HepG2 (cell line): ENCODE results near the gene HOMEZ. TPM values are rescaled to one million over a fixed set of nuclear protein-coding genes. Genes with fewer than 3 reads are reported as not detected.

Experiments used
- ATF7 ChIP-seq, 2 experiments: fragments of 450-650 bp in 1 of 2; sonication (generic) in 1 of 2; formaldehyde crosslinking in 1 of 2; IDR thresholded peaks; 2 replicates each; pipeline versions ENCODE4 v1.4.0 to v1.6.1; 2016 to 2020; ENCODE audit warnings: antibody characterized with exemption in 1 of 2, mild to moderate bottlenecking in 1 of 2, missing genetic modification reagents in 1 of 2
- ATRX ChIP-seq: sonication (generic); formaldehyde crosslinking; IDR thresholded peaks from 2 replicates; pipeline ENCODE4 v1.4.0; 2020; ENCODE audit warnings: missing genetic modification reagents, borderline replicate concordance
- BCL6 ChIP-seq: IDR thresholded peaks from 2 replicates; pipeline ENCODE4 v1.6.1; 2016; ENCODE audit warnings: missing genetic modification reagents, missing compliant biosample characterization
- EP300 ChIP-seq, 3 experiments: sonication (generic) in 1 of 3; formaldehyde crosslinking in 1 of 3; IDR thresholded peaks; 2 replicates each; pipeline versions ENCODE4 v1.5.1 to v1.6.1; 2011 to 2020; ENCODE audit warnings: low read depth in 2 of 3, low read length in 2 of 3, borderline replicate concordance in 1 of 3, improper control_type of control experiment in 1 of 3, mild to moderate bottlenecking in 1 of 3, missing genetic modification reagents in 1 of 3, moderate library complexity in 1 of 3
- FOXK1 ChIP-seq: sonication (generic); formaldehyde crosslinking; IDR thresholded peaks from 2 replicates; pipeline ENCODE4 v1.4.0; 2020; ENCODE audit warnings: low read depth, missing genetic modification reagents, borderline replicate concordance
- SP140L ChIP-seq: sonication (generic); formaldehyde crosslinking; IDR thresholded peaks from 2 replicates; pipeline ENCODE4 v1.4.0; 2020; ENCODE audit warnings: missing genetic modification reagents, borderline replicate concordance
- SYNCRIP ChIP-seq: fragments of 200-400 bp; formaldehyde crosslinking; IDR thresholded peaks from 2 replicates; pipeline ENCODE4 v1.6.1; 2018; ENCODE audit warnings: mild to moderate bottlenecking, low read depth, low read length; ENCODE audit not compliant: insufficient read depth
- ZFY ChIP-seq: sonication (generic); formaldehyde crosslinking; IDR thresholded peaks from 2 replicates; pipeline ENCODE4 v1.4.0; 2020; ENCODE audit warnings: missing genetic modification reagents
- ZNF138 ChIP-seq: sonication (generic); formaldehyde crosslinking; IDR thresholded peaks from 2 replicates; pipeline ENCODE4 v1.5.0; 2020; ENCODE audit warnings: mild to moderate bottlenecking, low read depth, missing genetic modification reagents
- ZNF329 ChIP-seq: sonication (generic); formaldehyde crosslinking; IDR thresholded peaks from 2 replicates; pipeline ENCODE4 v1.9.0; 2021; ENCODE audit warnings: low read depth, mild to moderate bottlenecking, missing genetic modification reagents
- ZNF382 ChIP-seq: sonication (generic); formaldehyde crosslinking; IDR thresholded peaks from 2 replicates; pipeline ENCODE4 v1.5.0; 2020; ENCODE audit warnings: missing genetic modification reagents, mild to moderate bottlenecking, borderline replicate concordance
- ZNF564 ChIP-seq: sonication (generic); formaldehyde crosslinking; IDR thresholded peaks from 2 replicates; pipeline ENCODE4 v1.8.1; 2023; ENCODE audit warnings: mild to moderate bottlenecking, missing genetic modification reagents
- polyA plus RNA-seq, 8 experiments: library from polyadenylated mRNA; depleted of rRNA in 3 of 8; stranded (reverse) in 7 of 8; unstranded in 1 of 8; fragments of >200 nt; fragmentation: Illumina TruSeq in 4 of 8; extraction: Trizol in 4 of 8; gene quantifications; 2 replicates each; pipeline versions ENCODE4 v1.2.1 to v1.2.3, GENCODE V29; 2011 to 2016; ENCODE audit warnings: low read depth in 4 of 8, missing spikeins in 1 of 8, mixed read lengths in 1 of 8; ENCODE audit not compliant: insufficient read depth in 1 of 8
- total RNA-seq, 5 experiments: library from RNA; depleted of rRNA; stranded (reverse); fragments of >200 nt; fragmentation: Illumina TruSeq; extraction: Trizol; gene quantifications; 2 replicates each; pipeline ENCODE4 v1.2.3, GENCODE V29; 2016; ENCODE audit warnings: low read depth in 1 of 5
- TF ChIP-seq, protein P1 (sequence below): sonication (generic); formaldehyde crosslinking; IDR thresholded peaks from 2 replicates; pipeline ENCODE4 v1.8.1; 2022; ENCODE audit warnings: low read depth, mild to moderate bottlenecking, missing genetic modification reagents
- TF ChIP-seq, protein P2 (sequence below): IDR thresholded peaks from 2 replicates; pipeline ENCODE4 v1.4.0; 2020; ENCODE audit warnings: mild to moderate bottlenecking, missing genetic modification reagents
- TF ChIP-seq, protein P3 (sequence below): sonication (generic); formaldehyde crosslinking; IDR thresholded peaks from 2 replicates; pipeline ENCODE4 v1.8.1; 2023; ENCODE audit warnings: mild to moderate bottlenecking, moderate library complexity, missing genetic modification reagents
- TF ChIP-seq, protein P4 (sequence below): sonication (generic); formaldehyde crosslinking; IDR thresholded peaks from 2 replicates; pipeline ENCODE4; 2020; ENCODE audit warnings: missing genetic modification reagents, mild to moderate bottlenecking, borderline replicate concordance

The HOMEZ gene
- total and polyA plus RNA-seq, 2 of the 13 experiments (the other 11 are each of a cell fraction or from before 2014, with no cell fraction given): 14.5 to 31.8 TPM

DNA sequence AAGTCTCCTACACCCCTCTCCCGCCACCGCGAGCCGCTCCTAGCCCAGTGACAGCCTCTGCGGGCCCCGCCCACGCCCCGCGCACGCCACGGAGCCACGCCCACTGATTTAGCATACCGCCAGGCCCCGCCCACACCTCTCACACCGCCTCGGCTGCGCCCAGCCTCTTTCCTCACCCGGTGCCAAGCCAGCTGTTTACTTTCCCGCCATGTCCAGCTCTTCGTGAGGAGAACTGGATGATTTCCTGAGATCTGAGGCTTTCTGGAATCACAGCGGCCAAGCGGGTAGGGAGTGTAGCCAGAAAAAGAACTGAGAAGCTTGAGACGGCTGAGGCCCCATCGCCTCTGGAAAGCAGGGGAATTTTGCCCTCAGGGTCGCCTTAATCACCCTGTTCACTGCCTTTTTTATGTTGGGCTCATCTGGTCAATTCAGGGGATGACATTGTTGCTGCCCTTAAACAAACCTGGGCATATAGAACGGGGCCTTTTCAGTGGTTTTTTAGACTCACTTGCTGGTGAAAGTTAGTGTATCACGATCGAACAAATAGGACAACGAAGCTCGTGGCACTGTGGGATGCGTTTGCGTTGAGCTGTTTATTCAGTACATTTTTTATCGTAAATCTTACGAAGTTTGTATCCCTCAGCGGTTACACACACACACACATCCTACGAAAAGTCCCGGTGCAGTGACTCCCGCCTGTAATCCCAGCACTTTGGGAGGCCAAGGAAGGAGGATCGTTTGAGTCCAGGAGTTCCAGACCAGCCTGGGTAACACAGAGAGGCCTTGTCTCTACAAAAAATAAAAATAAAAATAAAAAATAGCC is 47.9 kb downstream of the HOMEZ start, which contains the start of gene RNF212B (continued):
- TF ChIP-seq, protein P1, sequence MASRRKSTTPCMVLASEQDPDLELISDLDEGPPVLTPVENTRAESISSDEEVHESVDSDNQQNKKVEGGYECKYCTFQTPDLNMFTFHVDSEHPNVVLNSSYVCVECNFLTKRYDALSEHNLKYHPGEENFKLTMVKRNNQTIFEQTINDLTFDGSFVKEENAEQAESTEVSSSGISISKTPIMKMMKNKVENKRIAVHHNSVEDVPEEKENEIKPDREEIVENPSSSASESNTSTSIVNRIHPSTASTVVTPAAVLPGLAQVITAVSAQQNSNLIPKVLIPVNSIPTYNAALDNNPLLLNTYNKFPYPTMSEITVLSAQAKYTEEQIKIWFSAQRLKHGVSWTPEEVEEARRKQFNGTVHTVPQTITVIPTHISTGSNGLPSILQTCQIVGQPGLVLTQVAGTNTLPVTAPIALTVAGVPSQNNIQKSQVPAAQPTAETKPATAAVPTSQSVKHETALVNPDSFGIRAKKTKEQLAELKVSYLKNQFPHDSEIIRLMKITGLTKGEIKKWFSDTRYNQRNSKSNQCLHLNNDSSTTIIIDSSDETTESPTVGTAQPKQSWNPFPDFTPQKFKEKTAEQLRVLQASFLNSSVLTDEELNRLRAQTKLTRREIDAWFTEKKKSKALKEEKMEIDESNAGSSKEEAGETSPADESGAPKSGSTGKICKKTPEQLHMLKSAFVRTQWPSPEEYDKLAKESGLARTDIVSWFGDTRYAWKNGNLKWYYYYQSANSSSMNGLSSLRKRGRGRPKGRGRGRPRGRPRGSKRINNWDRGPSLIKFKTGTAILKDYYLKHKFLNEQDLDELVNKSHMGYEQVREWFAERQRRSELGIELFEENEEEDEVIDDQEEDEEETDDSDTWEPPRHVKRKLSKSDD (CRISPR knock-in tag): no peak
- TF ChIP-seq ATRX (CRISPR knock-in tag) (no peak), ATF7 (IDR thresholded peaks at IDR 0.05) (no peak), ATF7 (CRISPR knock-in tag; IDR thresholded peaks at IDR 0.05) (peak; percentile 89), SYNCRIP (no peak), EP300 (IDR thresholded peaks at IDR 0.05; ENCODE audit: low read depth in 2 of 2, low read length in 2 of 2) (no peak), EP300 (CRISPR knock-in tag; IDR thresholded peaks at IDR 0.05; ENCODE audit: borderline replicate concordance) (0 out of 2 replicates have a peak, but pooled peaks have one; percentile 17), ZNF382 (CRISPR knock-in tag) (no peak), ZFY (CRISPR knock-in tag) (0 out of 2 replicates have a peak, but pooled peaks have one; percentile 19), SP140L (CRISPR knock-in tag) (no peak), ZNF138 (CRISPR knock-in tag) (no peak), ZNF564 (CRISPR knock-in tag) (no peak), BCL6 (no peak), ZNF329 (CRISPR knock-in tag) (no peak), FOXK1 (peak; percentile 86; the same call in 1 of the 2 replicates)
- TF ChIP-seq, protein P2, sequence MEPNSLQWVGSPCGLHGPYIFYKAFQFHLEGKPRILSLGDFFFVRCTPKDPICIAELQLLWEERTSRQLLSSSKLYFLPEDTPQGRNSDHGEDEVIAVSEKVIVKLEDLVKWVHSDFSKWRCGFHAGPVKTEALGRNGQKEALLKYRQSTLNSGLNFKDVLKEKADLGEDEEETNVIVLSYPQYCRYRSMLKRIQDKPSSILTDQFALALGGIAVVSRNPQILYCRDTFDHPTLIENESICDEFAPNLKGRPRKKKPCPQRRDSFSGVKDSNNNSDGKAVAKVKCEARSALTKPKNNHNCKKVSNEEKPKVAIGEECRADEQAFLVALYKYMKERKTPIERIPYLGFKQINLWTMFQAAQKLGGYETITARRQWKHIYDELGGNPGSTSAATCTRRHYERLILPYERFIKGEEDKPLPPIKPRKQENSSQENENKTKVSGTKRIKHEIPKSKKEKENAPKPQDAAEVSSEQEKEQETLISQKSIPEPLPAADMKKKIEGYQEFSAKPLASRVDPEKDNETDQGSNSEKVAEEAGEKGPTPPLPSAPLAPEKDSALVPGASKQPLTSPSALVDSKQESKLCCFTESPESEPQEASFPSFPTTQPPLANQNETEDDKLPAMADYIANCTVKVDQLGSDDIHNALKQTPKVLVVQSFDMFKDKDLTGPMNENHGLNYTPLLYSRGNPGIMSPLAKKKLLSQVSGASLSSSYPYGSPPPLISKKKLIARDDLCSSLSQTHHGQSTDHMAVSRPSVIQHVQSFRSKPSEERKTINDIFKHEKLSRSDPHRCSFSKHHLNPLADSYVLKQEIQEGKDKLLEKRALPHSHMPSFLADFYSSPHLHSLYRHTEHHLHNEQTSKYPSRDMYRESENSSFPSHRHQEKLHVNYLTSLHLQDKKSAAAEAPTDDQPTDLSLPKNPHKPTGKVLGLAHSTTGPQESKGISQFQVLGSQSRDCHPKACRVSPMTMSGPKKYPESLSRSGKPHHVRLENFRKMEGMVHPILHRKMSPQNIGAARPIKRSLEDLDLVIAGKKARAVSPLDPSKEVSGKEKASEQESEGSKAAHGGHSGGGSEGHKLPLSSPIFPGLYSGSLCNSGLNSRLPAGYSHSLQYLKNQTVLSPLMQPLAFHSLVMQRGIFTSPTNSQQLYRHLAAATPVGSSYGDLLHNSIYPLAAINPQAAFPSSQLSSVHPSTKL (CRISPR knock-in tag): peak; percentile 54
- TF ChIP-seq, protein P3, sequence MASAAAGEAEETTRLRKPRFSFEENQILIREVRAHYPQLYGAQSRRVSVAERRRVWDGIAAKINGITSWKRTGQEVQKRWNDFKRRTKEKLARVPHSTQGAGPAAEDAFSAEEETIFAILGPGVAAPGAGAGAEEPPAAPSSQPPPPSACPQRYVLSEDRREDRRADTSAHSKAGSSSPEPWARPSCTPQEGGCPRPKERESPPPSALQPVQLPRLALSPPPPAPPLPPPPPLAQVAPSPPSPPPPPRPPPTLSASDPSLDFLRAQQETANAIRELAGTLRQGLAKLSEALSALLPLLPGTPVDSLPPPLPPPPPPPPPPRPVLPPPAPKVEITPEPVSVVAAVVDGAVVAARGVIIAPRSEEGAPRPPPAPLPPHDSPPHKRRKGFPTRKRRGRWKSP (CRISPR knock-in tag): peak; percentile 81
- TF ChIP-seq, protein P4, sequence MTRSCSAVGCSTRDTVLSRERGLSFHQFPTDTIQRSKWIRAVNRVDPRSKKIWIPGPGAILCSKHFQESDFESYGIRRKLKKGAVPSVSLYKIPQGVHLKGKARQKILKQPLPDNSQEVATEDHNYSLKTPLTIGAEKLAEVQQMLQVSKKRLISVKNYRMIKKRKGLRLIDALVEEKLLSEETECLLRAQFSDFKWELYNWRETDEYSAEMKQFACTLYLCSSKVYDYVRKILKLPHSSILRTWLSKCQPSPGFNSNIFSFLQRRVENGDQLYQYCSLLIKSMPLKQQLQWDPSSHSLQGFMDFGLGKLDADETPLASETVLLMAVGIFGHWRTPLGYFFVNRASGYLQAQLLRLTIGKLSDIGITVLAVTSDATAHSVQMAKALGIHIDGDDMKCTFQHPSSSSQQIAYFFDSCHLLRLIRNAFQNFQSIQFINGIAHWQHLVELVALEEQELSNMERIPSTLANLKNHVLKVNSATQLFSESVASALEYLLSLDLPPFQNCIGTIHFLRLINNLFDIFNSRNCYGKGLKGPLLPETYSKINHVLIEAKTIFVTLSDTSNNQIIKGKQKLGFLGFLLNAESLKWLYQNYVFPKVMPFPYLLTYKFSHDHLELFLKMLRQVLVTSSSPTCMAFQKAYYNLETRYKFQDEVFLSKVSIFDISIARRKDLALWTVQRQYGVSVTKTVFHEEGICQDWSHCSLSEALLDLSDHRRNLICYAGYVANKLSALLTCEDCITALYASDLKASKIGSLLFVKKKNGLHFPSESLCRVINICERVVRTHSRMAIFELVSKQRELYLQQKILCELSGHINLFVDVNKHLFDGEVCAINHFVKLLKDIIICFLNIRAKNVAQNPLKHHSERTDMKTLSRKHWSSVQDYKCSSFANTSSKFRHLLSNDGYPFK: peak; percentile 53; the same call in 1 of the 2 replicates
